NCI-H128 (cell line): Measurements from ENCODE around the gene WDSUB1.

ENCODE experiments used
- DNase-seq: peaks from one replicate; lab custom pipeline; 2025; ENCODE audit not compliant: unreplicated experiment; lab: John Stamatoyannopoulos, UW

Gene WDSUB1

DNA sequence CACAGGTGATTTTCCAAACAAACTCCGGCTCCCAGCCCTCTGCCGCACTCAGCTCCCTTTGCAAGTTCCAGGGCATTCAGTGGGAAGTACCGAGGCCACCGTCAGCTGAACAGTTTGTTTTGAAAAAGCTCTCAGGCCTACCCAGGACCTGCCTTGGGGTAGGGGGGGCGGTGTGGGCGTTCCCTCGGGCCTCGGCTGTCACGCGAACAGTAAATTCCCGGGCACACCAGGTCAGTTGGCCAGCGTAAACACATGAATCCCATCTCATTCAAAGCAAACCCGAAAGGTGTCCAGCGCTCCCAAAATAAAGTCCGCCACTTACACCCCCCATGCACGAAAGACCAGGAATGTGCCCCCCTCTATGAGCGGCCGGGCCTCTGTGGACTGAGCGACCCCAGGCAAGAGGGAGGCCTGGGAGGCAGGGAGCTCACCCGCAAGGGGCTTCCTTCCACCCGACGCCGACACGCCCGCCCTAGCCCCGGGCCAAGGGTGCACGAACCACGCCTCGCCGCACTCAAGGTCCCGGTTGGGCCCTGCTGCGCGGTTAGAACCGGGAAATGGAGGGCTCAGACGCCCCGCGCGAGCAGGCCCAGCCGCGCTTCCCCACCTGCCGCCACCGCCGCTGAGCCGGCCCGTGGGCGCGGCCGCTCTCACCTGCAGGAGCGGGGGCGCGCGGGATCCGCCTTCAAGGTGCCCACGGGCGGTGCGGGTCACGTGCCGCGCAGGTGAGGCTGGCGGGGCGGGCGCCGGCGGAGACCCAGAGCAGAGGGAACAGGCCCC lies at the start of gene WDSUB1:
WDSUB1 (minus strand) TSS at position 775 of the 780 bp plus-strand sequence. CDS start 3,634 bp downstream, outside the sequence.
- peak; percentile 8 for DNase-seq

DNA sequence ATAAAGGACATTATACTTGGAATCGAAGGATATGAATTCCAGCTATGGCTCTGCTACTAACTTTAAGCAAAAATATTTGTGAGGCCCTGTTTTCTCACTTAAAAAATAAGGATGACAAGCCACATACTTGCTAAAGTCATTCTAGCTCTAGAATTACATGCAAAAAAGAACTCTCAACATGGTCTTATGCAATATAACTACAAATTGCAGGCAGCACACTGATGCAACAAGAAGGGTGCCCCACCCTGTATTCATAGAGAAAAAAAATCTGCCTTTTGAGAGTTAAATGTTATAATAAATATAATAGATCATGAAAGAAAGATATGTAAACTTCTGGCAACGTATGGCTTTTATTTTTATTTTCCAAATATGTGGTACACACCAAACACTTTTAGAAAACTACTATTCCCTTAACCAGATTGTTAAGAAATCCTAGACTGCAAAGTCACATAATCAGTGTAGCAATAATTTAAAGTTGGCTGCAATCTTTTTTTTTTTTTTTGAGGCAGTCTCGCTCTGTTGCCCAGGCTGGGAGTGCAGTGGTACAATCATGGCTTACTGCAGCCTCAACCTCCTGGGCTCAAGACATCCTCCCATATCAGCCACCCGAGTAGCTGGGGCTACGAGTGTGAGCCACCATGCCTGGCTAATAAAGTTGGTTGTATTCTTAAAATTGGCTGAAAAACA lies 40.2 kb upstream of the WDSUB1 start:
- no peak for DNase-seq

DNA sequence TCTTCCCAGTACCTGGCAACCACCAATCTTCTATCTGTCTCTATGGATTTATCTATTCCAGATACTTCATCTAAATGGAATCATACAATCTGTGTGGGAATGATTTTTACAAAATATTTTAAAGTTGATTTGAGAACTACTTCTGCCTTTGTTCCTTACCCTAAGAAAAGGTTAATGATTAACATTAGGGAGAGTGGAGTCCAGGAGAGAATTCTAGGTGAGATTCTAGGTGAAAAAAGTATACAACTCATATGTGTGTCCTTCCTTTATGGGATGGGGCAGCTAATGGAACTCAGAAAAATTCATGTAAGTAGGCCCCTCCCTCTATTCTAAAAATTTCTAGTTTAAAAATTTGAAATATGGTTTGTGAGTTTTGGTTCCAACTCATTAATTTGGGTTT lies 35.9 kb upstream of the WDSUB1 start:
- no peak for DNase-seq

GRCh38 chr2:159317392-159318088 lies 31.0 kb upstream of the WDSUB1 start:
- no peak for DNase-seq

- no peak for DNase-seq
These were observed 21.4 kb upstream of the WDSUB1 start for GRCh38 chr2:159307942-159308341.

DNA sequence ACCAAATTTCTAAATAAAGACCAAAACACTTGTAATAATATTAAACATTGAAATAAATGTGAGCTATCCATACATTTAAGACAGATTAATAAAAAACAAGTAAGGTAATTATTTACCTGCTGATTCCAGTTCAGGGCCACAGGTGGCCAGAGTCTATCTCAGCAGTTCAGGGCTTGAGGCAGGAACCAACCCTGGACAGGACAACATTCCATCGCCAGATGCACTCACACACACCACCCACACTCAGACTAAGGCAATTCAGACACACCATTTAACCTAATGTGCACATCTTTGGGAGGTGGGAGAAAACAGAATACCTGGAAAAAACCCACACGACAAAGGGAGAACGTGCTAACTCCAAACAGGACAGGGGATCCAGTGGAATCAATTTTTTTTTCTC lies 14.1 kb upstream of the WDSUB1 start:
- DNase-seq: no peak

- DNase-seq: no peak
These were observed 12.5 kb upstream of the WDSUB1 start for GRCh38 chr2:159298967-159299366.

GRCh38 chr2:159297042-159297707 lies 10.7 kb upstream of the WDSUB1 start:
- DNase-seq: no peak

DNA sequence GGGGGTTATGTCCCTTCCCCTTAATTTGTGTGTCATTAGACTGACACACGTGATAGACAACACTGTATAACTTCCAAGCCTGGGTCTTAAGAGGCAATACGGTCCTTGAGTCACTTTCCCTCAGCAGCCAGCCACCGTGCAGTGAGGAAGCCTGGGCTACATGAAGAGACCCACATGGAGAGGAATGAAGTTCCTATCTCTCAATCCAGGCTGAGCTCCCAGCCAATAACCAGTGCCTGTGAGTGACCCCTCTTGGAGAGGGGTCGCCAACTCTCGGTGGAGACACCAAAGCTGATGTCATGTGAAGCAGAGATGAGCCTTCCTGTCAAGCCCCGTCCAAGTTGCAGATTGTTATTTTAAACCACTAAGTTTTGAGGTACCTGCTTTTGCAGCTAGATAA lies 5.7 kb upstream of the WDSUB1 start:
- DNase-seq: no peak

- no peak for DNase-seq
These were observed 3.9 kb upstream of the WDSUB1 start for GRCh38 chr2:159290289-159290907.

GRCh38 chr2:159287733-159288132 lies 1.2 kb upstream of the WDSUB1 start:
- no peak for DNase-seq

GRCh38 chr2:159286709-159287441 lies 372 bp upstream of the WDSUB1 start:
- peak; percentile 92 for DNase-seq

DNA sequence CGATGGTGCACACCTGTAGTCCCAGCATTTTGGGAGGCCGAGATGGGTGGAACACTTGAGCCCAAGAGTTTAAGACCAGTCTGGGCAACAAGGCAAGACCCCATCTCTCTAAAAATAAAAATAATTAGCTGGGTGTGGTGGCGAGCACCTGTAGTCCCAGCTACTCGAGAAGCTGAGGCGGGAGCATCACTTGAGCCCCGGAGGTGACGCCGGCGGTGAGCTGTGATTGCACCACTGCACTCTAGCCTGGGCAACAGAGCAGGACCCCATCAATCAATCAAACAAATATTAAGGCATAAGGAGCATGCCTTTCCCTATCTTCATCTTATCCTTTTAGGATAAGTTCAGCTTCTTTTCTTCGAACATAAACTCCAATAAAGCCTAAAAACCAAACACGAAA lies 1.1 kb downstream of the WDSUB1 start:
- no peak for DNase-seq

DNA sequence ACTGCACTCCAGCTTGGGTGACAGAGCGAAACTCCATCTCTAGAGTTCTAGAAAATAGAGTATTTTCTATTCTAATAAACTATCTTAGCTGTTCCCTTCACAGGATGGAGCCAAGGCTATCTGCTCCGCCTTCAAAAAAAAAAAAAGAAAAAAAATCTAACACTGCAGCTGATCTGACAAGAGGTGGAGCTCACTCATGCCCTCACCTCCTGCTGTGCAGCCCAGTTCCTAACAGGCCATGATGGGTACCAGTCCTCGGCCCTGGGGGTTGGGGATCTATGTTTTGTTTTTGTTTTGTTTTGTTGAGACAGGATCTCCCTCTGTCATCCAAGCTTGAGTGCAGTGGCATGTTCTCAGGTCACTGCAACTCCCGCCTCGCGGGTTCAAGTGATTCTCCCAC lies 3.0 kb downstream of the WDSUB1 start:
- no peak for DNase-seq

- DNase-seq: no peak
These were observed 5.5 kb downstream of the WDSUB1 start for GRCh38 chr2:159281002-159281401.

DNA sequence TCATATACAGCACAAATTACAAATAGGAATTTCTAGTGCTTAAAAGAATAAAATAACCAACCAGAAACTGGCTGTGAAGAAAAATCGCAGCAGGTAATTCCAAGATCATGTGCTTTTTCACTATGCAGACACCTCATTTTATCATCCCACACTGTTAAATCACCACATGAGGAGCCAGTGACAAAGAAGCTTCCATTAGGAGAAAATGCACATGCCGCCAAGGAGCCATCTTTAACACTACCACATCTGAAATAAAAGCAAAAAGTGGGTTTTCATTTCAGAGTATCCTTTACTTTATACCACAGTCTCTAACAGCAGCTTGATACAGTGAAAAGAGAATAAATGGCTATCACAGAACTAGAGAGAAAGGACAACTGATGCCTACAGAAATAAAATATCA lies 6.8 kb downstream of the WDSUB1 start:
- no peak for DNase-seq

DNA sequence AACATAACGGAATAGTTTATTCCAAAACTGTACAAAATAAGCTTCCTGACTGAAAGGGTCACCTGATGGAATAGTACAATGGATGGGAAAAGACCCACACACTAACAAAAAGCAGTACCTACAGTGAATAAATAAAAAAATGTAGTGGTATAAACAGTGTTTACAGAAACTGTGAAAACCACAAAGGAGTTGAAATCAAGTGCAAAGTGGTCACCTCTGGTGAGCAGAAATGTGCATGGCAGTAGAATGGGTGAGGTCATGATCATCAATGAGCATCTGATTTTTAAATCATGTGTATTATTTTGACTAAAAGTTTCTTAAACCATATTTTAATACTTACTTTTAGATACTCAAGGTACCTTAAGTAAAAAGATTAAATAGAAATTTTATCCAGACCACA lies 11.4 kb downstream of the WDSUB1 start:
- DNase-seq: no peak

DNA sequence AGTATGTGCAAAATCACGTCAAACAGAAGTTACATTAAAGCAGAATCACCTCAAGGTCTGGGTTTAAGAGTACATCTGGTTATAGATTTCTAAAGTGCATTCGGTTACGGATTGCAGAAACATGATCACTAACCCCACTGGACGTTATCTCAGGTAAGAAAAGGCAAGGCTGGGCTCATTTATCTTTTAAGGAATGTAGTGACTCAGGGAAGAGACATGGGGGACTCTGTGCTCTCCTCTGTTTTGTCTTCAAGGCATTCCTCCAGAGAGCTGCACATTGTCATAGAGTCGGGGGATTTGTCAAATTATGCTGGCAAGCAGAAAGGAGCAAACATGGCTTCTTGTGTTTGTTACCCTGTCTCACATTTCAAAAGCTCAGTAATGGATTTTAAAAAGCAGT lies 14.3 kb downstream of the WDSUB1 start:
- DNase-seq: no peak

DNA sequence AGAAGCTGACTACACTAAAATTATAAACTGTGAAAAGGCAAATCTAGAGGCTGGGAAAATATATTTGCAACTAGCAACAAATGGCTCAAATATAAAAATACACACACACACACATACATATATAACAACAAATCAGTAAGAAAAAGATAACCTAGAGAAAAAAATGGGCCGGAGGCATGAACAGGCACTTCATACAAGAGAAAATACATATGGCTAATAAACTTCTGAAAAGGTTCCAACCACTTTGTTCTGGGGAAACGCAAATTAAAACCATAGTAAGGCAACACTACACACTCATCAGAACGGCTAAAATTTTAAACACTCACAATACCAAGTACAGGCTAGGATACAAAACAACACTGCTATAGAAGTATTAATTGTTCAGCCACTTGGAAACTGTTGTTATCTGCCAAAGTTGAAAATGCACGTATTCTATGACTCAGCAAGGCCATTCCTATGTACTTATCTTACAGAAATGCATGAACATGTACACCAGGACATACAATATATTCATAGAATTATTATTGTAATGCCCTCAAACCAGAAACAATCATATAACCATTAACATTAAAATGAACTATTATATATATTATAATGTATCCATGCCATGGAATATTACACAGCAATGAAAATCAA lies 15.6 kb downstream of the WDSUB1 start:
- no peak for DNase-seq

- DNase-seq: no peak
These were observed 18.6 kb downstream of the WDSUB1 start for GRCh38 chr2:159267921-159268320.
